Transverse colon (tissue), 4 donors: ENCODE data around the gene RAB26. TPM values are rescaled to one million over a fixed set of nuclear protein-coding genes. Genes with fewer than 3 reads are reported as not detected.

Source experiments
- small RNA-seq, 4 donors: library from RNA; depleted of rRNA; stranded (forward); fragments of <200 nt; gene quantifications; one replicate each; pipeline ENCODE3, GENCODE V24; 2016
- total RNA-seq, 4 donors: library from RNA; depleted of rRNA; stranded (reverse); fragments of >200 nt; gene quantifications; one replicate each; pipeline ENCODE4 v1.1.0, GENCODE V29; 2016

RAB26 gene
- total RNA-seq, 4 donors from 2014 or later, result 8.3 to 28.4 (median 14.2) TPM

Small RNA genes within 50 kb of the gene (small RNA-seq; reads per million reads assigned to genes)
- gene MIR3180-5 (0 reads per million in 4 donors), gene MIR4516 (0 to 0.35 (median 0.07) reads per million in 4 donors), gene RF00019 (0 reads per million in 4 donors), gene SNORD60 (0 reads per million in 4 donors)

Other genes starting within 250 kb of the RAB26 start
- gene HS3ST6, start 230.2 kb upstream of the RAB26 start, total RNA-seq, result 1 to 10 TPM in 2 of 4 donors, under 1 TPM in 1, not detected in 1; 1.00 to 4.4 (median 1.1) TPM
- gene MSRB1, start 205.4 kb upstream of the RAB26 start, total RNA-seq, result 10 to 100 TPM; 13.9 to 56.5 (median 29.3) TPM
- under 1 TPM in 1 of 4 donors, not detected in 3; 0.55 TPM for gene RPL3L, start 193.9 kb upstream of the RAB26 start, total RNA-seq
- gene NDUFB10, start 189.1 kb upstream of the RAB26 start, total RNA-seq, result 100 to 1,000 TPM; 137 to 496 (median 250) TPM
- 1,000 to 10,000 TPM in 3 of 4 donors, 100 to 1,000 TPM in 1; 896 to 2,085 (median 1,613) TPM for gene RPS2, start 183.8 kb upstream of the RAB26 start, total RNA-seq
- gene RNF151, start 181.8 kb upstream of the RAB26 start, total RNA-seq, result not detected
- 10 to 100 TPM; 23.2 to 31.0 (median 28.2) TPM for gene TBL3, start 176.6 kb upstream of the RAB26 start, total RNA-seq
- 10 to 100 TPM in 3 of 4 donors, 1 to 10 TPM in 1; 4.2 to 29.8 (median 19.4) TPM for gene NOXO1, start 167.2 kb upstream of the RAB26 start, total RNA-seq
- gene GFER, start 164.4 kb upstream of the RAB26 start, total RNA-seq, result 100 to 1,000 TPM in 1 of 4 donors, 10 to 100 TPM in 3; 29.9 to 117 (median 64.3) TPM
- gene SYNGR3, start 158.7 kb upstream of the RAB26 start, total RNA-seq, result 1 to 10 TPM in 3 of 4 donors, not detected in 1; 2.7 to 4.8 (median 2.9) TPM
- gene ZNF598, start 138.8 kb upstream of the RAB26 start, total RNA-seq, result 100 to 1,000 TPM in 1 of 4 donors, 10 to 100 TPM in 3; 28.3 to 145 (median 42.0) TPM
- gene NPW, start 128.8 kb upstream of the RAB26 start, total RNA-seq, result under 1 TPM in 1 of 4 donors, not detected in 3; 0.41 TPM
- gene NHERF2, start 121.7 kb upstream of the RAB26 start, total RNA-seq, result 10 to 100 TPM in 3 of 4 donors, 1 to 10 TPM in 1; 3.7 to 61.9 (median 29.8) TPM
- 10 to 100 TPM; 12.7 to 32.9 (median 23.2) TPM for gene NTHL1, start 100.8 kb upstream of the RAB26 start, total RNA-seq
- 100 to 1,000 TPM in 2 of 4 donors, 10 to 100 TPM in 2; 88.3 to 206 (median 127) TPM for gene TSC2, start 100.6 kb upstream of the RAB26 start, total RNA-seq
- gene PKD1, start 12.7 kb upstream of the RAB26 start, total RNA-seq, result 1,000 to 10,000 TPM in 1 of 4 donors, 100 to 1,000 TPM in 3; 131 to 1,015 (median 289) TPM
- 10 to 100 TPM; 43.4 to 80.4 (median 63.0) TPM for gene TRAF7, start 7.2 kb downstream of the RAB26 start, total RNA-seq
- gene CASKIN1, start 48.0 kb downstream of the RAB26 start, total RNA-seq, result under 1 TPM in 2 of 4 donors, not detected in 2; under 0.01 to 0.14 TPM
- 10 to 100 TPM; 50.8 to 81.8 (median 73.1) TPM for gene MLST8, start 56.8 kb downstream of the RAB26 start, total RNA-seq
- 10 to 100 TPM in 2 of 4 donors, 1 to 10 TPM in 2; 5.7 to 29.9 (median 11.7) TPM for gene BRICD5, start 62.2 kb downstream of the RAB26 start, total RNA-seq
- gene PGP, start 66.2 kb downstream of the RAB26 start, total RNA-seq, result 10 to 100 TPM; 18.0 to 49.0 (median 29.5) TPM
- gene E4F1, start 75.0 kb downstream of the RAB26 start, total RNA-seq, result 100 to 1,000 TPM in 1 of 4 donors, 10 to 100 TPM in 3; 36.5 to 124 (median 53.6) TPM
- gene DNASE1L2, start 87.8 kb downstream of the RAB26 start, total RNA-seq, result 1 to 10 TPM in 1 of 4 donors, under 1 TPM in 2, not detected in 1; 0.55 to 3.0 (median 0.64) TPM
- 100 to 1,000 TPM in 2 of 4 donors, 10 to 100 TPM in 2; 24.5 to 218 (median 100) TPM for gene ECI1, start 103.0 kb downstream of the RAB26 start, total RNA-seq
- 100 to 1,000 TPM; 110 to 153 (median 126) TPM for gene RNPS1, start 119.5 kb downstream of the RAB26 start, total RNA-seq
- gene ABCA3, start 192.1 kb downstream of the RAB26 start, total RNA-seq, result 1 to 10 TPM; 3.4 to 8.6 (median 3.7) TPM